Endometrial microvascular endothelial cells (primary cell): ENCODE data around the gene MFF. TPM values are rescaled to one million over a fixed set of nuclear protein-coding genes. Genes with fewer than 3 reads are reported as not detected.

ENCODE experiments used
- in situ Hi-C: cut with HindIII; loops from 2 replicates; pipeline ENCODE4 v1.10.0; 2017; ENCODE audit warnings: low sequenced_read_pairs, low pct_unique_long_range_greater_than_20kb; ENCODE audit errors: inconsistent ontology term
- total RNA-seq: library from RNA; depleted of rRNA; stranded (reverse); fragments of >200 nt; gene quantifications from one replicate; pipeline ENCODE4 v1.2.3, GENCODE V29; 2015; ENCODE audit errors: inconsistent ontology term

Gene MFF
- total RNA-seq, 1 donor from 2014 or later = 70.0 TPM

- in situ Hi-C loops = no loop called here
Observed at GRCh38 chr2:227398684-227399670, 73.9 kb downstream of the MFF start.

- in situ Hi-C loops = no loop called here
Observed at GRCh38 chr2:227401550-227401949, 76.5 kb downstream of the MFF start.

- in situ Hi-C loops = no loop called here
Observed at GRCh38 chr2:227402321-227402720, 77.3 kb downstream of the MFF start.

GRCh38 chr2:227402959-227403358, 77.9 kb downstream of the MFF start:
- in situ Hi-C loops = no loop called here

GRCh38 chr2:227404585-227405271, 79.7 kb downstream of the MFF start:
- in situ Hi-C loops = no loop called here

- in situ Hi-C loops = no loop called here
Observed at GRCh38 chr2:227406177-227407031, 81.4 kb downstream of the MFF start.

Other genes with a start within 250 kb of the MFF start
- not detected for gene COL4A4, start 161.0 kb upstream of the MFF start, total RNA-seq
- gene COL4A3, start 160.6 kb upstream of the MFF start, total RNA-seq = not detected
- gene TM4SF20, start 54.1 kb downstream of the MFF start, total RNA-seq = not detected
- not detected for gene SCYGR1, start 62.7 kb downstream of the MFF start, total RNA-seq
- gene AGFG1, start 146.9 kb downstream of the MFF start, total RNA-seq = 104 TPM